K562 (cell line): ENCODE results near the gene DUSP9. TPM values are rescaled to one million over a fixed set of nuclear protein-coding genes. Genes with fewer than 3 reads are reported as not detected.

Source experiments
- ATAC-seq: fragments of 200-7000 bp; cut with Tn5 transposase; 3 replicates; pipeline ENCODE4 v1.9.1; 2020; ENCODE audit warnings: moderate library complexity
- BruUV-seq: library from RNA; stranded (reverse); fragments of 400-500 nt; replicated peaks from 2 replicates; lab custom pipeline; 2021; lab: Mats Ljungman, UMichigan
- CTCF ChIA-PET: fragments of 300-600 bp; formaldehyde crosslinking; extraction: SDS; loops from one replicate; lab custom pipeline; 2021; ENCODE audit warnings: low intra/inter-chr PET ratio; lab: Yijun Ruan, JAX
- POLR2A ChIA-PET: fragments of 300-600, 350-650 bp; sonication (Branson Sonifier 250); formaldehyde crosslinking; extraction: SDS; loops from one replicate; lab custom pipeline; 2021; ENCODE audit warnings: antibody characterized with exemption, inconsistent platforms; lab: Yijun Ruan, JAX
- DNase-seq, 4 experiments: peaks; one replicate each; pipeline versions ENCODE4 v3.0.0 to v3.0.0-alpha.2; 2011 to 2018; ENCODE audit warnings: low spot score in 3 of 4, mixed read lengths in 3 of 4; ENCODE audit errors: extremely low read depth in 1 of 4
- FAIRE-seq: peaks from 2 replicates; lab custom pipeline; 2011; peaks lifted over from hg19 to GRCh38; lab: Jason Lieb, UNC
- H2AFZ ChIP-seq: 2 replicates; pipeline ENCODE4 v1.6.0; 2011; ENCODE audit warnings: low read depth, low read length, control low read depth, inconsistent platforms
- H3K27ac ChIP-seq: fragments of 200-600 bp; 3 replicates; pipeline ENCODE4 v1.8.0; 2011; ENCODE audit warnings: low read depth, mild to moderate bottlenecking, control low read depth, inconsistent platforms, low read length, moderate library complexity, mixed read lengths; ENCODE audit errors: extremely low read depth
- H3K27me3 ChIP-seq, 2 experiments: fragments of 300-600 bp in 1 of 2; 2 replicates in 1 of 2; 3 replicates in 1 of 2; pipeline versions ENCODE4 v1.6.0 to v1.8.0; 2011; ENCODE audit warnings: inconsistent platforms in 2 of 2, low read length in 2 of 2, mild to moderate bottlenecking in 1 of 2, mixed read lengths in 1 of 2, moderate library complexity in 1 of 2; ENCODE audit not compliant: control insufficient read depth in 2 of 2, insufficient read depth in 2 of 2
- H3K36me3 ChIP-seq: fragments of 300-600 bp; 3 replicates; pipeline ENCODE4 v1.8.0; 2011; ENCODE audit warnings: mild to moderate bottlenecking, low read length, inconsistent platforms; ENCODE audit not compliant: control insufficient read depth, insufficient read depth
- H3K4me1 ChIP-seq, 2 experiments: fragments of 200-600 bp in 1 of 2; replicated peaks in 1 of 2; 2 replicates in 1 of 2; 3 replicates in 1 of 2; pipeline versions ENCODE4 v1.5.1 to v1.8.0; 2011; ENCODE audit warnings: inconsistent platforms in 2 of 2, low read length in 2 of 2, mild to moderate bottlenecking in 1 of 2, mixed read lengths in 1 of 2, moderate library complexity in 1 of 2; ENCODE audit not compliant: control insufficient read depth in 2 of 2, insufficient read depth in 2 of 2
- H3K4me2 ChIP-seq: 2 replicates; pipeline ENCODE4 v1.6.1; 2011; ENCODE audit warnings: low read length, control low read depth, inconsistent platforms, mixed read lengths; ENCODE audit not compliant: insufficient read depth
- H3K4me3 ChIP-seq: fragments of 200-600 bp; sonication (generic), shearing (Covaris generic); 2 replicates; pipeline ENCODE4 v1.5.1; 2016; ENCODE audit warnings: control low read depth, inconsistent platforms
- H3K79me2 ChIP-seq: fragments of 200-600 bp; 3 replicates; pipeline ENCODE4 v1.8.0; 2011; ENCODE audit warnings: low read length, inconsistent platforms; ENCODE audit not compliant: control insufficient read depth, insufficient read depth
- H3K9ac ChIP-seq, 2 experiments: 2 replicates each; pipeline versions ENCODE4 v1.6.0 to v1.6.1; 2011; ENCODE audit warnings: low read depth in 2 of 2, low read length in 2 of 2, control low read depth in 1 of 2, inconsistent platforms in 1 of 2, mild to moderate bottlenecking in 1 of 2, mixed read lengths in 1 of 2; ENCODE audit not compliant: insufficient read depth in 1 of 2
- H3K9me1 ChIP-seq: one replicate; pipeline ENCODE4 v1.6.0; 2011; ENCODE audit warnings: inconsistent platforms, mild to moderate bottlenecking, low read length, moderate library complexity; ENCODE audit not compliant: control insufficient read depth, insufficient read depth
- H3K9me3 ChIP-seq: replicated peaks from 2 replicates; pipeline ENCODE4 v1.5.1; 2011; ENCODE audit warnings: low read depth, low read length, inconsistent platforms; ENCODE audit not compliant: control insufficient read depth, insufficient read depth
- H4K20me1 ChIP-seq: replicated peaks from 2 replicates; pipeline ENCODE4 v1.6.1; 2011; ENCODE audit warnings: low read length, inconsistent platforms, mixed read lengths; ENCODE audit not compliant: control insufficient read depth, insufficient read depth
- CXXC5 ChIP-seq: fragments of 250-450 bp; sonication (Bioruptor Pico); IDR thresholded peaks from 2 replicates; pipeline ENCODE4 v1.8.0; 2022; ENCODE audit warnings: inconsistent platforms, mild to moderate bottlenecking, moderate library complexity
- DDX20 ChIP-seq: fragments of 450-650 bp; IDR thresholded peaks from 2 replicates; pipeline ENCODE4 v1.6.1; 2016; ENCODE audit warnings: missing genetic modification characterization, low read depth, mild to moderate bottlenecking, missing compliant biosample characterization, moderate library complexity
- FOSL1 ChIP-seq: fragments of 200-800 bp; sonication (Bioruptor generic); conservative IDR thresholded peaks from 2 replicates; pipeline ENCODE4 v1.6.1; 2016; ENCODE audit warnings: missing genetic modification characterization, missing compliant biosample characterization
- TFE3 ChIP-seq: fragments of 450-650 bp; formaldehyde crosslinking; IDR thresholded peaks from 2 replicates; pipeline ENCODE4 v1.4.0; 2020; ENCODE audit warnings: mild to moderate bottlenecking, mixed read lengths
- WGBS: fragments of 100-300 bp; shearing (Covaris generic); methylation state at CpG from one replicate; pipeline ENCODE4 v1.1.6; 2016; ENCODE audit warnings: low coverage, mixed read lengths; ENCODE audit not compliant: insufficient coverage; ENCODE audit errors: missing lambda C conversion rate; 5-methylcytosine and 5-hydroxymethylcytosine counted together
- in situ Hi-C: fragments of 300-500 bp; cut with MboI; formaldehyde crosslinking; loops from 4 replicates; pipeline ENCODE4 v1.15.0; 2018; ENCODE audit warnings: inconsistent platforms, mixed read lengths
- intact Hi-C: fragments of 100-400 bp; cut with micrococcal nuclease; formaldehyde crosslinking; loops from 2 replicates; pipeline ENCODE4 v1.14.2; 2022
- polyA plus RNA-seq, 8 experiments: library from polyadenylated mRNA; depleted of rRNA in 4 of 8; stranded (reverse) in 5 of 8; unstranded in 3 of 8; fragments of >200 nt; fragmentation: Nextera tagmentation in 2 of 8; fragmentation: Illumina TruSeq in 1 of 8; extraction: Ambion mirVana in 2 of 8; extraction: Trizol in 1 of 8; gene quantifications; 2 replicates each; pipeline versions ENCODE4 v1.2.1 to v1.2.3, GENCODE V29; 2011 to 2014; ENCODE audit warnings: inconsistent platforms in 1 of 8, missing spikeins in 1 of 8
- total RNA-seq, 7 experiments: library from RNA; depleted of rRNA in 6 of 7; stranded (reverse); fragments of >200 nt in 6 of 7; fragmentation: Illumina TruSeq in 2 of 7; extraction: Trizol in 2 of 7; gene quantifications; 2 replicates each; pipeline versions ENCODE4 v1.2.1 to v1.2.3, GENCODE V29; 2011 to 2021; ENCODE audit warnings: low replicate concordance in 1 of 7

Gene DUSP9
- total and polyA plus RNA-seq, 9 of the 15 experiments (the other 6 are each of a cell fraction or from before 2014, with no cell fraction given) = 0.11 to 14.1 (median 5.5) TPM

GRCh38 chrX:153681175-153681574 lies 34.2 kb downstream of the DUSP9 start:
- Histone ChIP-seq H4K20me1 (no peaks in the 10 kb centered on the region), H3K27me3 (no peaks in the 10 kb centered on the region), H3K27ac (no peak overlapping the region), H3K9me1 (no peaks in the 10 kb centered on the region), H2AFZ (no peak overlapping the region), H3K4me1 (peaks cover 10 to 15% of the 10 kb centered on the region in 2 experiments; a peak in 4 of 5 replicates), H3K9me3 (peaks cover 5% of the 10 kb centered on the region; the same call in 1 of the 2 replicates), H3K4me3 (no peak overlapping the region), H3K79me2 (no peaks in the 10 kb centered on the region), H3K36me3 (no peaks in the 10 kb centered on the region), H3K4me2 (no peak overlapping the region), H3K9ac (no peak overlapping the region)
- 53% methylated on average over 10 of the region's 12 CpGs for WGBS
- intact Hi-C loops (no loop called here), in situ Hi-C loops (no loop called here)
- no TSS peak for BruUV-seq
- no peak for FAIRE-seq
- no peak for DNase-seq
- ChIA-PET POLR2A (no interaction called here), CTCF (no interaction called here)
- TF ChIP-seq FOSL1 (0 out of 2 replicates have a peak, but pooled peaks have one; percentile 20), DDX20 (tag) (no peak), CXXC5 (CRISPR knock-in tag) (no peak), TFE3 (no peak)
- ATAC-seq = peak; percentile 45; the same call in 1 of the 3 replicates
